ENCODE measurements around the gene CFAP210. TPM values are rescaled to one million over a fixed set of nuclear protein-coding genes. Genes with fewer than 3 reads are reported as not detected.

The CFAP210 gene
- total and polyA plus RNA-seq, 2 experiments from 2014 or later: 3.7 TPM; not detected in 1

GRCh38 chr2:169636440-169637097 lies 57.6 kb downstream of the CFAP210 start (continued):
- TF ChIP-seq REST (IDR thresholded peaks at IDR 0.05; ENCODE audit: unreplicated experiment) (no peak), EZH2phosphoT487 (IDR thresholded peaks at IDR 0.05; ENCODE audit: unreplicated experiment) (no peak), NANOG (IDR thresholded peaks at IDR 0.05; ENCODE audit: borderline replicate concordance) (no peak), ZNF114 (CRISPR knock-in tag; IDR thresholded peaks at IDR 0.05) (no peak)

GRCh38 chr2:169625781-169626180 lies 68.4 kb downstream of the CFAP210 start:
- H3K9me2 ChIP-seq (ENCODE audit: insufficient read depth): no peaks in the 10 kb centered on the region
- no peak overlapping the region for H3K4me2 ChIP-seq
- H3K4me3 ChIP-seq: no peak overlapping the region
- Mint-ChIP-seq H3K36me3 (ENCODE audit: low read depth) (peaks cover 30% of the 10 kb centered on the region), H3K4me3 (no peak overlapping the region), H3K27me3 (ENCODE audit: insufficient read depth, low read depth, poor library complexity) (peaks cover 3% of the 10 kb centered on the region), H3K9me3 (no peaks in the 10 kb centered on the region), H3K4me1 (no peaks in the 10 kb centered on the region), H3K27ac (no peak overlapping the region)
- H3F3A ChIP-seq (replicated peaks; ENCODE audit: low read depth): no peaks in the 10 kb centered on the region
- no peaks in the 10 kb centered on the region for H3K4me1 ChIP-seq (ENCODE audit: insufficient read depth)
- peaks cover 3% of the 10 kb centered on the region; the same call in 1 of the 2 replicates for H4K20me1 ChIP-seq (replicated peaks; ENCODE audit: insufficient read depth)
- H3K27me3 ChIP-seq (ENCODE audit: insufficient read depth): no peaks in the 10 kb centered on the region
- DNase-seq (ENCODE audit: low spot score) (no peak), ATAC-seq (no peak)
- H3K36me3 ChIP-seq (ENCODE audit: insufficient read depth): no peaks in the 10 kb centered on the region; the same call in none of the 2 replicates
- H3K79me2 ChIP-seq (replicated peaks; ENCODE audit: insufficient read depth): no peaks in the 10 kb centered on the region
- no peak overlapping the region for H2AFZ ChIP-seq
- H3K27ac ChIP-seq (ENCODE audit: low read depth): no peak overlapping the region
- TF ChIP-seq EZH2 (IDR thresholded peaks at IDR 0.05; ENCODE audit: low read depth, unreplicated experiment): no peak
- no peak for TF ChIP-seq CREB1 (CRISPR knock-in tag; IDR thresholded peaks at IDR 0.05; ENCODE audit: low read depth)
- TF ChIP-seq JUNB (IDR thresholded peaks at IDR 0.05; ENCODE audit: unreplicated experiment): no peak
- TF ChIP-seq REST (IDR thresholded peaks at IDR 0.05; ENCODE audit: unreplicated experiment): no peak
- TF ChIP-seq ZNF114 (CRISPR knock-in tag; IDR thresholded peaks at IDR 0.05): no peak
- TF ChIP-seq, protein P1, sequence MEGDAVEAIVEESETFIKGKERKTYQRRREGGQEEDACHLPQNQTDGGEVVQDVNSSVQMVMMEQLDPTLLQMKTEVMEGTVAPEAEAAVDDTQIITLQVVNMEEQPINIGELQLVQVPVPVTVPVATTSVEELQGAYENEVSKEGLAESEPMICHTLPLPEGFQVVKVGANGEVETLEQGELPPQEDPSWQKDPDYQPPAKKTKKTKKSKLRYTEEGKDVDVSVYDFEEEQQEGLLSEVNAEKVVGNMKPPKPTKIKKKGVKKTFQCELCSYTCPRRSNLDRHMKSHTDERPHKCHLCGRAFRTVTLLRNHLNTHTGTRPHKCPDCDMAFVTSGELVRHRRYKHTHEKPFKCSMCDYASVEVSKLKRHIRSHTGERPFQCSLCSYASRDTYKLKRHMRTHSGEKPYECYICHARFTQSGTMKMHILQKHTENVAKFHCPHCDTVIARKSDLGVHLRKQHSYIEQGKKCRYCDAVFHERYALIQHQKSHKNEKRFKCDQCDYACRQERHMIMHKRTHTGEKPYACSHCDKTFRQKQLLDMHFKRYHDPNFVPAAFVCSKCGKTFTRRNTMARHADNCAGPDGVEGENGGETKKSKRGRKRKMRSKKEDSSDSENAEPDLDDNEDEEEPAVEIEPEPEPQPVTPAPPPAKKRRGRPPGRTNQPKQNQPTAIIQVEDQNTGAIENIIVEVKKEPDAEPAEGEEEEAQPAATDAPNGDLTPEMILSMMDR (conservative IDR thresholded peaks at IDR 0.05; ENCODE audit: low read depth in 2 of 2): no peak; a peak in 1 of 4 replicates
- TF ChIP-seq EZH2phosphoT487 (IDR thresholded peaks at IDR 0.05; ENCODE audit: unreplicated experiment): no peak
- no peak for TF ChIP-seq ETS1 (IDR thresholded peaks at IDR 0.05)
- TF ChIP-seq POLR2AphosphoS5 (IDR thresholded peaks at IDR 0.05; ENCODE audit: low read depth): no peak
- TF ChIP-seq ZNF331 (CRISPR knock-in tag; IDR thresholded peaks at IDR 0.05; ENCODE audit: low read depth): no peak
- TF ChIP-seq NANOG (IDR thresholded peaks at IDR 0.05; ENCODE audit: borderline replicate concordance): no peak
- no peak for TF ChIP-seq STAT1 (IDR thresholded peaks at IDR 0.05; ENCODE audit: unreplicated experiment)
